Panc1 (cell line): ENCODE data around the gene MPZL3. TPM values are rescaled to one million over a fixed set of nuclear protein-coding genes. Genes with fewer than 3 reads are reported as not detected.

Experiments used
- ATAC-seq: fragments of 200-7000 bp; cut with Tn5 transposase; 2 replicates; pipeline ENCODE4 v1.9.1; 2020; ENCODE audit warnings: mild to moderate bottlenecking, moderate library complexity
- BruUV-seq: library from RNA; stranded (reverse); fragments of 400-500 nt; replicated peaks from 2 replicates; lab custom pipeline; 2021; lab: Mats Ljungman, UMichigan
- CTCF ChIA-PET: fragments of 300-600 bp; sonication (Branson Sonifier 250); formaldehyde crosslinking; loops from one replicate; lab custom pipeline; 2022; ENCODE audit warnings: antibody characterized with exemption; lab: Charles Lee
- POLR2A ChIA-PET: fragments of 300-600 bp; sonication (Branson Sonifier 250); formaldehyde crosslinking; loops from one replicate; lab custom pipeline; 2022; ENCODE audit warnings: antibody characterized with exemption; lab: Charles Lee
- DNase-seq: peaks from one replicate; pipeline ENCODE4 v3.0.0-alpha.2; 2010; ENCODE audit warnings: low read depth, low spot score
- H3K27ac ChIP-seq: 2 replicates; pipeline ENCODE4 v1.5.1; 2011; ENCODE audit warnings: mild to moderate bottlenecking, low read length, inconsistent platforms
- H3K27me3 ChIP-seq: fragments of 200-500 bp; sonication (Bioruptor generic); 2 replicates; pipeline ENCODE4 v1.6.0; 2014; ENCODE audit warnings: low read length, inconsistent platforms; ENCODE audit not compliant: control insufficient read depth, insufficient read depth
- H3K36me3 ChIP-seq: fragments of 200-500 bp; sonication (Bioruptor generic); 2 replicates; pipeline ENCODE4 v1.5.1; 2014; ENCODE audit warnings: inconsistent platforms, mild to moderate bottlenecking, low read length, moderate library complexity; ENCODE audit not compliant: control insufficient read depth, insufficient read depth
- H3K4me1 ChIP-seq: 2 replicates; pipeline ENCODE4 v1.5.1; 2011; ENCODE audit warnings: inconsistent platforms, mild to moderate bottlenecking, low read length, moderate library complexity; ENCODE audit not compliant: control insufficient read depth, insufficient read depth
- H3K4me3 ChIP-seq, 2 experiments: 2 replicates each; pipeline ENCODE4 v1.5.1; 2011 to 2012; ENCODE audit warnings: low read depth in 2 of 2, low read length in 2 of 2, mild to moderate bottlenecking in 2 of 2, inconsistent platforms in 1 of 2, moderate library complexity in 1 of 2
- H3K9me3 ChIP-seq: fragments of 200-500 bp; sonication (Bioruptor generic); 2 replicates; pipeline ENCODE4 v1.5.1; 2014; ENCODE audit warnings: low read depth, mild to moderate bottlenecking, inconsistent platforms, low read length, moderate library complexity; ENCODE audit not compliant: control insufficient read depth, insufficient read depth
- CTCF ChIP-seq: fragments of 450-650 bp; IDR thresholded peaks from 2 replicates; pipeline ENCODE4 v1.5.1; 2017; ENCODE audit warnings: mild to moderate bottlenecking
- POLR2AphosphoS5 ChIP-seq: IDR thresholded peaks from 2 replicates; pipeline ENCODE4 v1.6.1; 2012; ENCODE audit warnings: mild to moderate bottlenecking, low read depth, low read length, moderate library complexity
- REST ChIP-seq, 2 experiments: IDR thresholded peaks; 2 replicates each; pipeline ENCODE4 v1.6.1; 2011 to 2012; ENCODE audit warnings: low read depth in 2 of 2, control low read depth in 1 of 2, low read length in 1 of 2, mild to moderate bottlenecking in 1 of 2, moderate library complexity in 1 of 2; ENCODE audit not compliant: insufficient read depth in 1 of 2
- SIN3A ChIP-seq: IDR thresholded peaks from 2 replicates; pipeline ENCODE4 v1.6.1; 2012; ENCODE audit warnings: low read depth, mild to moderate bottlenecking, low read length, moderate library complexity, borderline replicate concordance; ENCODE audit not compliant: insufficient read depth
- TCF7L2 ChIP-seq: IDR thresholded peaks from 2 replicates; pipeline ENCODE4 v1.6.1; 2011; ENCODE audit warnings: mild to moderate bottlenecking, low read depth, low read length, inconsistent platforms
- in situ Hi-C: cut with HindIII; loops from 2 replicates; pipeline ENCODE4 v1.10.0; 2016; ENCODE audit warnings: low sequenced_read_pairs, low pct_unique_long_range_greater_than_20kb
- intact Hi-C: fragments of 100-400 bp; cut with micrococcal nuclease; formaldehyde crosslinking; loops from one replicate; pipeline ENCODE4 v1.10.0; 2022; ENCODE audit not compliant: unreplicated experiment
- total RNA-seq: library from RNA; stranded (reverse); gene quantifications from one replicate; pipeline ENCODE4 v1.2.1, GENCODE V29; 2021; ENCODE audit not compliant: unreplicated experiment

MPZL3 gene
- total RNA-seq, 1 experiment from 2014 or later = 1.0 TPM

GRCh38 chr11:118260353-118260752, 8.2 kb upstream of the MPZL3 start:
- Histone ChIP-seq H3K36me3 (no peaks in the 10 kb centered on the region; the same call in 1 of the 2 replicates), H3K4me1 (peaks cover 8% of the 10 kb centered on the region; the same call in 1 of the 2 replicates), H3K27ac (no peak overlapping the region), H3K27me3 (peaks cover 34% of the 10 kb centered on the region), H3K4me3 (no peak overlapping the region), H3K9me3 (no peaks in the 10 kb centered on the region; the same call in 1 of the 2 replicates)
- in situ Hi-C loops (no loop called here), intact Hi-C loops (no loop called here)
- no peak for ATAC-seq
- BruUV-seq = no TSS peak
- ChIA-PET POLR2A (no interaction called here), CTCF (no interaction called here)
- no peak for DNase-seq
- TF ChIP-seq CTCF (no peak), TCF7L2 (no peak), SIN3A (no peak)

GRCh38 chr11:118259138-118259537, 7.0 kb upstream of the MPZL3 start:
- Histone ChIP-seq H3K27me3 (peaks cover 39% of the 10 kb centered on the region), H3K9me3 (no peaks in the 10 kb centered on the region; the same call in 1 of the 2 replicates), H3K4me1 (0 out of 2 replicates have a peak, but pooled peaks cover 4% of the 10 kb centered on the region), H3K4me3 (no peak overlapping the region), H3K36me3 (no peaks in the 10 kb centered on the region; the same call in 1 of the 2 replicates), H3K27ac (no peak overlapping the region)
- in situ Hi-C loops = no loop called here
- no TSS peak for BruUV-seq
- no peak for ATAC-seq
- TF ChIP-seq TCF7L2 (no peak), SIN3A (no peak), POLR2AphosphoS5 (no peak), REST (IDR thresholded peaks at IDR 0.05; ENCODE audit: insufficient read depth in 1 of 2, low read depth in 2 of 2, low read length in 1 of 2) (no peak), CTCF (no peak)
- POLR2A ChIA-PET = no interaction called here
- CTCF ChIA-PET = interaction anchor here (0.6 kb wide), 1 partner anchor 18 kb away, joined by 3 read pairs; no protein-coding TSS in a partner anchor
- no peak for DNase-seq
- intact Hi-C loops = no loop called here
